ENCODE results near the gene LAMTOR1. TPM values are rescaled to one million over a fixed set of nuclear protein-coding genes. Genes with fewer than 3 reads are reported as not detected.

The LAMTOR1 gene
- total and polyA plus RNA-seq, 2 experiments from 2014 or later, result 100 to 180 TPM

GRCh38 chr11:72081184-72081644, 21.9 kb downstream of the LAMTOR1 start:
- no peak for DNase-seq (ENCODE audit: low read depth in 1 of 2, low spot score in 1 of 2)
- peak overlapping the region; percentile 42 for H3K4me3 ChIP-seq
- no peaks in the 10 kb centered on the region for H3K4me1 ChIP-seq (ENCODE audit: low read depth)
- TF ChIP-seq CTCF (IDR thresholded peaks at IDR 0.05; ENCODE audit: low read depth, low read length), result no peak
- H3K36me3 ChIP-seq, result no peaks in the 10 kb centered on the region
- H3K9me3 ChIP-seq (ENCODE audit: low read depth), result no peaks in the 10 kb centered on the region
- no peaks in the 10 kb centered on the region for H3K27me3 ChIP-seq
- peak overlapping the region; percentile 42 for H3K27ac ChIP-seq

GRCh38 chr11:72080326-72081183, 22.5 kb downstream of the LAMTOR1 start, which contains the start of the genes LRRC51 and NUMA1:
Gene LRRC51, plus strand, starts transcription at chr11:72080850. Its CDS starts 8,234 bp downstream, at chr11:72089084.
Gene NUMA1, minus strand, starts transcription at chr11:72080542. Its CDS starts 44,599 bp downstream, at chr11:72035943.
- DNase-seq (ENCODE audit: low read depth in 1 of 2, low spot score in 1 of 2), result peak; percentile 100
- Histone ChIP-seq H3K27ac (peak within 1 kb of the TSS; percentile 89), H3K4me1 (ENCODE audit: low read depth) (no peaks in the 10 kb centered on the region), H3K27me3 (no peaks in the 10 kb centered on the region), H3K4me3 (peak within 1 kb of the TSS; percentile 61), H3K36me3 (no peaks in the 10 kb centered on the region), H3K9me3 (ENCODE audit: low read depth) (no peaks in the 10 kb centered on the region)
- no peak for TF ChIP-seq CTCF (IDR thresholded peaks at IDR 0.05; ENCODE audit: low read depth, low read length)

- DNase-seq (ENCODE audit: low read depth in 1 of 2, low spot score in 1 of 2), result no peak
- H3K27ac ChIP-seq, result peak overlapping the region; percentile 89
- H3K9me3 ChIP-seq (ENCODE audit: low read depth), result no peaks in the 10 kb centered on the region
- no peaks in the 10 kb centered on the region for H3K27me3 ChIP-seq
- no peaks in the 10 kb centered on the region for H3K36me3 ChIP-seq
- H3K4me3 ChIP-seq, result peak overlapping the region; percentile 61
- H3K4me1 ChIP-seq (ENCODE audit: low read depth), result no peaks in the 10 kb centered on the region
- TF ChIP-seq CTCF (IDR thresholded peaks at IDR 0.05; ENCODE audit: low read depth, low read length), result no peak
Measured at GRCh38 chr11:72079819-72080325, 23.2 kb downstream of the LAMTOR1 start.

GRCh38 chr11:72078477-72078876, 24.6 kb downstream of the LAMTOR1 start:
- H3K27me3 ChIP-seq, result no peaks in the 10 kb centered on the region
- no peaks in the 10 kb centered on the region for H3K9me3 ChIP-seq (ENCODE audit: low read depth)
- no peak overlapping the region for H3K27ac ChIP-seq
- DNase-seq (ENCODE audit: low read depth in 1 of 2, low spot score in 1 of 2), result no peak
- no peaks in the 10 kb centered on the region for H3K4me1 ChIP-seq (ENCODE audit: low read depth)
- no peaks in the 10 kb centered on the region for H3K36me3 ChIP-seq
- no peak for TF ChIP-seq CTCF (IDR thresholded peaks at IDR 0.05; ENCODE audit: low read depth, low read length)
- H3K4me3 ChIP-seq, result no peak overlapping the region

GRCh38 chr11:72075756-72076155, 27.3 kb downstream of the LAMTOR1 start:
- H3K36me3 ChIP-seq, result no peaks in the 10 kb centered on the region
- DNase-seq (ENCODE audit: low read depth in 1 of 2, low spot score in 1 of 2), result no peak
- no peaks in the 10 kb centered on the region for H3K9me3 ChIP-seq (ENCODE audit: low read depth)
- TF ChIP-seq CTCF (IDR thresholded peaks at IDR 0.05; ENCODE audit: low read depth, low read length), result no peak
- peaks cover 9% of the 10 kb centered on the region for H3K4me1 ChIP-seq (ENCODE audit: low read depth)
- H3K4me3 ChIP-seq, result no peak overlapping the region
- H3K27ac ChIP-seq, result no peak overlapping the region
- H3K27me3 ChIP-seq, result no peaks in the 10 kb centered on the region
